GM19468 (cell line): Measurements from ENCODE around the gene MDC1.
"Not testable (repeated sequence)": the region's sequence is repeated elsewhere in the genome, so short reads cannot be mapped to it uniquely, and the experiment has no call there.

ENCODE experiments used
- ATAC-seq: cut with Tn5 transposase; IDR thresholded peaks from one replicate; pipeline ENCODE4 v1.9.1; 2021; ENCODE audit warnings: mild to moderate bottlenecking, moderate library complexity, moderate number of reproducible peaks; ENCODE audit not compliant: unreplicated experiment; ENCODE audit errors: extremely low read depth

MDC1 gene

GRCh38 chr6:30684386-30685156 is 32.5 kb downstream of the MDC1 start:
- no peak for ATAC-seq

GRCh38 chr6:30683980-30684338 is 33.1 kb downstream of the MDC1 start:
- no peak for ATAC-seq

- ATAC-seq: no peak
Observed at GRCh38 chr6:30683183-30683979, 33.7 kb downstream of the MDC1 start.

- ATAC-seq: no peak
Observed at GRCh38 chr6:30682143-30683117, 34.7 kb downstream of the MDC1 start.

GRCh38 chr6:30681766-30682142 is 35.3 kb downstream of the MDC1 start:
- ATAC-seq: no peak

- ATAC-seq: no peak
Observed at GRCh38 chr6:30679765-30680535, 37.1 kb downstream of the MDC1 start.

GRCh38 chr6:30678964-30679726 is 37.9 kb downstream of the MDC1 start:
- ATAC-seq: no peak

GRCh38 chr6:30676660-30677285 is 40.3 kb downstream of the MDC1 start:
- ATAC-seq: no peak

GRCh38 chr6:30672445-30673253 is 44.4 kb downstream of the MDC1 start, which contains the start of gene DHX16:
DHX16 (minus strand) TSS chr6:30673006; CDS start chr6:30672841, 165 bp downstream.
- peak; percentile 56 for ATAC-seq

GRCh38 chr6:30670760-30671527 is 46.1 kb downstream of the MDC1 start:
- no peak for ATAC-seq

- ATAC-seq: not testable (repeated sequence)
Observed at GRCh38 chr6:30666300-30666699, 50.8 kb downstream of the MDC1 start.

GRCh38 chr6:30664994-30665767 is 51.9 kb downstream of the MDC1 start:
- ATAC-seq: no peak

- not testable (repeated sequence) for ATAC-seq
Observed at GRCh38 chr6:30657922-30658321, 59.2 kb downstream of the MDC1 start.

- no peak for ATAC-seq
Observed at GRCh38 chr6:30657454-30657853, 59.6 kb downstream of the MDC1 start.

GRCh38 chr6:30656513-30656912 is 60.6 kb downstream of the MDC1 start:
- no peak for ATAC-seq

GRCh38 chr6:30655743-30656094 is 61.4 kb downstream of the MDC1 start:
- ATAC-seq: no peak
